ENCODE results near the gene SFRP5.
A peak's percentile ranks its signal among the peaks of the same experiment; 100 is the strongest.

The SFRP5 gene

DNA sequence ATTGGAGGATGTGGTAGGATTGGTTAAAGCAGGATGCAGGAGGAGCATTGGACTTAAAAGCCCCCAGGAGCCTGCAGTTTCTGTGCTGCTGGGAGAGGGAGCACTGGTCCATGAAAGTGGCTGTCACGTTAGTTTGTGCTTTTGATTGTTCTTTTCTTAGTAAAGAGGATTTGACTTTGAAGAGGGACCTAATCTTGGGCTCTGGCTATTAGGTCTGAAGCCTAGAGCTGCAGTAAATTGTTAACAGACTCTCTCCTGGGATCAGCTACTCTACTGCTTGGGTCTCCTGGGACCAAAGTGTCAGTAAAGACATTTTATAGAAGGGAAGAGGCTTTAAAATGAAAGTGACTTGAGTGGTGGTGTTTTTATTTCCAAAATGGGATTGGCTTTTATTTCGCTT lies 31.2 kb downstream of the SFRP5 start:
- no peak for DNase-seq (ENCODE audit: low read depth)
- TF ChIP-seq, protein P1, sequence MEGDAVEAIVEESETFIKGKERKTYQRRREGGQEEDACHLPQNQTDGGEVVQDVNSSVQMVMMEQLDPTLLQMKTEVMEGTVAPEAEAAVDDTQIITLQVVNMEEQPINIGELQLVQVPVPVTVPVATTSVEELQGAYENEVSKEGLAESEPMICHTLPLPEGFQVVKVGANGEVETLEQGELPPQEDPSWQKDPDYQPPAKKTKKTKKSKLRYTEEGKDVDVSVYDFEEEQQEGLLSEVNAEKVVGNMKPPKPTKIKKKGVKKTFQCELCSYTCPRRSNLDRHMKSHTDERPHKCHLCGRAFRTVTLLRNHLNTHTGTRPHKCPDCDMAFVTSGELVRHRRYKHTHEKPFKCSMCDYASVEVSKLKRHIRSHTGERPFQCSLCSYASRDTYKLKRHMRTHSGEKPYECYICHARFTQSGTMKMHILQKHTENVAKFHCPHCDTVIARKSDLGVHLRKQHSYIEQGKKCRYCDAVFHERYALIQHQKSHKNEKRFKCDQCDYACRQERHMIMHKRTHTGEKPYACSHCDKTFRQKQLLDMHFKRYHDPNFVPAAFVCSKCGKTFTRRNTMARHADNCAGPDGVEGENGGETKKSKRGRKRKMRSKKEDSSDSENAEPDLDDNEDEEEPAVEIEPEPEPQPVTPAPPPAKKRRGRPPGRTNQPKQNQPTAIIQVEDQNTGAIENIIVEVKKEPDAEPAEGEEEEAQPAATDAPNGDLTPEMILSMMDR (IDR thresholded peaks at IDR 0.05; ENCODE audit: insufficient read depth, low read depth, low read length, missing control alignments), result no peak
- no peak overlapping the region for H3K4me3 ChIP-seq (ENCODE audit: low read depth, low read length)

DNA sequence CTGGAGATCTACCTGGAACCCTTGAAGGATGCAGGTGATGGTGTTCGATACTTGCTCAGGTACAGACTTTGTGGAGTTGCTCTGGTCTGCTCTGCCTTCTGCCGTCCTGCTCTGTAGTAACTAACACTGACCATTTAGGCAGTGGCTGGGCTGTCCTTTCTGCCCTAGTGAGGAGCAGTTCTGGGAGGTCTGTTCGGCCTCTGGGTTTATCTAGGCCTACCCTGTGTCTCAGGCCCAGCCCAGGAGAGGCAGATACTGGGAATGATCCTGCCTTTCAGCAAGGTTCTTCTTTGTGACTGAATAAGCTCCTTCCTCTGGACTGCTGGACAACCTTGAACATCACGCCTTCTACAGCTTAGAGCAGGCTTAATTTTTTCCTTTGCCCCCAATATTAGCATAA lies 33.2 kb downstream of the SFRP5 start:
- TF ChIP-seq, protein P1 (IDR thresholded peaks at IDR 0.05; ENCODE audit: insufficient read depth, low read depth, low read length, missing control alignments), result no peak
- DNase-seq (ENCODE audit: low read depth), result no peak
- peak overlapping the region; percentile 1; the same call in 1 of the 2 replicates for H3K4me3 ChIP-seq (ENCODE audit: low read depth, low read length)

DNA sequence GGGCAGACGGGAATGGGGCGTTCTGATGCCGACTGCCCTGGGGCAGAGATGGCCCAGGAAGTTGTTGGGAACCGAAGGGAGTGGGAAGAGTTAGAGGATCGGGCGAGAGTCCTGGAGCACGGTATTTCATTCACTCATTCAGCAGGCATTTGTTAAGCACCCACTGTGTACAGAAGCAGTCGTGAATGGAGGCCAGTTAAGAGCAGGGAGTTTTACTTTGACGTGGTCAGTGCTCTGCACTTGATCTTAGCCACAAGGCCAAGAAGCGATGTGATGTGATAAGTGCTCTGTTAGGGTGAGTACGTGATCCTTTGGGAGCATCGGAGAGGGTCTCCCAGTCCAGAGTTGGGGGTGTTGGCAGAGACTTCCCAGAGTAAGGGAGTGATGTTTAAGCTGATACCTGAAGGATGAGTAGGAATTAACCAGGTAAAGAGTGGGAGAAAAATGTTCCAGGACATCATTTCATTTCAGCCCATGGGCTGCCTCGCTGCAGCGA lies 34.0 kb downstream of the SFRP5 start:
- TF ChIP-seq, protein P1 (IDR thresholded peaks at IDR 0.05; ENCODE audit: insufficient read depth, low read depth, low read length, missing control alignments), result no peak
- peak overlapping the region; percentile 99 for H3K4me3 ChIP-seq (ENCODE audit: low read depth, low read length)
- peak; percentile 33 for DNase-seq (ENCODE audit: low read depth)

DNA sequence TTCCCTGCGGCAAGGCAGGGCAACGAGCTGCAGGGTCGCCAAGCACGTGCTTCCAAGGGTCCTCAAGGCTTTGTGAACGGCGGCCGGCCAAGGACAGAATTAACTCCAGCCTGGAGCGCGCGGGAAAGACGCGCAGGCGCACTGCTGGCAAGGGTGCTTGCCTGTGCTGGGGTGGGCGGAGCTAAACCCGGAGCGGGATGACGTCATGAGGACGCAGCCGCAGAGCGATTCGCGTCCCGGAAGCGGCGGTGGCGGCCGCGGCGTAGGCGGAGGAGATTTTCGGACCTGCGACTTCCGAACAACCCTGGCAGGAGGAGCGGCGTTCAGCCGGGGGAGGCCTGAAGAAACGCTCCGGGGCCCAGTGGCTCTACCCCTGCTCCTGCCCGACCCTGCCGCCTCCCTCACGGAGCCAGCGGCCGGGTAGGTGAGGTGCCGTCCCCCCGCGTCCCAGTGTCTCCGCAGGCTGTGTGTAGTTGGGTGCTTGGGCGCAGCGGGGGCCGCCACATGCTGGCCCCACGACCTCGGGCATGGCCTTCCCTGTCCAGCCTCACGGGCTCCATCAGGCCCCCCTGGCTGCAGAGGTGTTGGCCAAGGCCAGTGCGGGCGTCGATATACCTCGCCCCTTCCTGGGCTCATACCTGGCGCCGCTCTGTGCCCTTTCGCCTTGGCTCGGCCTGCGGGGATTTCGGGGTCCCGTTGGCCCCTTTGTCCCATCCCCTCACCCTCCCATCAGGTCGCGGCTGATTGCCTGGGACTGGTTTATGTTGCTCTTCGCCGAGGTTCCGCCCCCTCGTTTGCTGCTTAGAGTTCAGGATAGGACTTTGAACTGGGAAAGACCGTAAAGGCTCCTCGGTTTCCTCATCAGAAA lies 34.7 kb downstream of the SFRP5 start, which contains the start of gene ZFYVE27:
TSS of gene ZFYVE27 (plus strand) at position 227 of the 868 bp plus-strand sequence. CDS start 1,350 bp downstream, outside the sequence.
- TF ChIP-seq, protein P1 (IDR thresholded peaks at IDR 0.05; ENCODE audit: insufficient read depth, low read depth, low read length, missing control alignments), result no peak
- H3K4me3 ChIP-seq (ENCODE audit: low read depth, low read length), result peak within 1 kb of the TSS; percentile 99
- peak; percentile 98 for DNase-seq (ENCODE audit: low read depth)

DNA sequence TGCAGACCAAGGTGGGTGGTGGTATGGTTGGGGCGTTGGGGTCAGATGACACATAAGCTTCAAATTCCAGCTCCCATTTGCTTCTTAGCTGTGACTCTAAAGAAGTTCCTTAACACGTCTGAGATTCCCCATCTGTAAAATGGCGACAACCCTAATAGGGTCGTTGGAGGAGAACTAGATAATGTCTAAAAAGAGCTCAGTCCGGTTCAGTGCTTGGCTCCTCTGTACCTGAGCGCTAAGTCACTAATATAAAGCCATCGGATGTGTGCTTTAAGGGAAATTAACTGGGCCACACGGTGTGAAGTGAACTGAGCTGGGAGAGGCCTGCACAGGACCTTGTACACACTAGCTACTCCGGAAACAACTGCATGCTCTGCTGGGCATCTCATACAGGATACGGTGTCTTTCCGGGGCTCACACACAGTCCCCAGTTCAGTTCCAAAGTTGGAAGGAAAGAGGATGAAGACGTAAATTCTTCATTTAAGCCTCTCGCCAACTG lies 35.3 kb downstream of the SFRP5 start:
- TF ChIP-seq, protein P1 (IDR thresholded peaks at IDR 0.05; ENCODE audit: insufficient read depth, low read depth, low read length, missing control alignments), result no peak
- H3K4me3 ChIP-seq (ENCODE audit: low read depth, low read length), result peak overlapping the region; percentile 99
- DNase-seq (ENCODE audit: low read depth), result no peak

DNA sequence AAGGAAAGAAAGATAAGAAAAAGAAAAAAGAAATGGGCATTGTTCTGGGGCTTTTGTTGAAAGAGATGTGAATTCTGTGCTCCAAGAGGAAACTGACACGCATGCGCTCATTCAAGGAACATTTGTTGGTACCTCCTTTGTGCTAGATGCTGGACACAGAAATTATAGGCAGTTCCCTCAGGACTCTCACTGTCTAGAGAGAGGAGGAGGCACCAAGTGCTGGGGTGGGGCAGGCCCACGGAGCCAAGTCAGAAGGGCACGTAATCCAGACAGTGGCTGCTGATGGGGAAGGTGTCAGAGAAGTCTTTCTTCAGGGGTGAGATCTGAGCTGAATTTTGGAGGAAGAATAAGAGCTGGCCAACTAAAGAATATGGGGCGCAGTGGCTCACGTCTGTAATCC lies 37.8 kb downstream of the SFRP5 start:
- no peak for DNase-seq (ENCODE audit: low read depth)
- H3K4me3 ChIP-seq (ENCODE audit: low read depth, low read length), result no peak overlapping the region
- TF ChIP-seq, protein P1 (IDR thresholded peaks at IDR 0.05; ENCODE audit: insufficient read depth, low read depth, low read length, missing control alignments), result no peak

All from GM12865 (cell line).